Fibroblast of gingiva (primary cell): ENCODE data around the gene DPF1.

Experiments used
- DNase-seq: peaks from one replicate; pipeline ENCODE4 v3.0.0-alpha.2; 2011; ENCODE audit warnings: low read depth

The DPF1 gene

DNA sequence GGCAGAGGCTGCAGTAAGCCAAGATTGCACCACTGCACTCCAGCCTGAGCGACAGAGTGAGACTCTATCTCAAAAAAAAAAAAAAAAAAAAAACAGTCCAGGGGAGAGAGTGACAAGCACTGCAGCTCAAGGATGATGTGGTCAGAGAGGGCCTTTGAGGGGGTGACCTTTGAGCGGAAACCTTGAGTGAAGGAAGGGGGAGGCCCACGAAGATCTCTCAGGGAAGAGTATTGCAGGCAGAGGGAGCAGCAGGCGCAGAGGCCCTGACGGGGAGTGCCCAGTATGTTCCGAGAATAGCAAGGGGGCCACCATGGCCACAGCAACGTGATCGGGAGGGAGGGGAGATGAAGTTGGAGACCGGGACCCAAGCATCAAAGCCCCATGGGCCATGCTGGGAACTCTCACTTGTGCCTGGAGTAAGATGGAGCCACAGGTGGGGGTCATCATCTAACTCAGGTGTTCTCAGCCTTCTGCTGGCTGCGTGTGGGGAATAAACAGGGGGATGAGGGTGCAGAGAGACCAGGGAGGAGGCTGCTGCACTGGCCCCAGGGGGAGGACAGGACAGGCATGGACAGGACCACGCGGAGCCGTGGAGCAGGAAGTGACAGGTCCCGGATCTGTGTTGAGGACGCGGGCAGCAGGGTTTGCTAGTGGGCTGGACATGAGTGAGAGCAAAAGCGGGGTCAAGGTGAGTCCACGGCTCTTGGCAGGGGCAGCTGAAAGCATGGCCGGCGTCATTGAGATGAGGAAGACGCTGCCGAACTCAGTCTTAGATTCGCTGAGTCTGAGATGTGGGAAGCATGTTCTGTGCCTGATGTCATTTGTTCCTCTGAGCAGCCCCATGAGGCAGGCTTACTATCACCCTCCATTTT is 60.4 kb downstream of the DPF1 start:
- no peak for DNase-seq

- DNase-seq = no peak
These were observed 61.4 kb downstream of the DPF1 start for GRCh38 chr19:38162632-38163031.

DNA sequence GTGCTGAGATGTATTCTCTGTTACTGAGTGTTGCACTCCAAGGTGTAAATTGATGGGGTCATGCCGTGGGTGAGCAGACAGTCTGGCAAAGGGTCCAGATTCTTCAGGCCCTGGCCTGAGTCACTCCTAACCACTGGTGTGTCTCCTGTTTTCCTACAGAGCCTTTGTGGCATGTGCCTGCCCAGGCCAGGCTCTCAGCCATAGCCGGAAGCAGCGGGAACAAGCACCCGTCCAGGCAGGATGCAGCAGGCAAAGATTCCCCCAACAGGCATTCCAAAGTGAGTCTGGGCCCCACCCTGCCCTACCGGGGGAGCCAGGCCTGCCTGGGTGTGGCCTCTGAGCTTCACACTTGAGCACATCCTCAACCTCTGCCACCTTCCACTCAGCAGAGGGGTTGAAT is 61.9 kb downstream of the DPF1 start:
- DNase-seq = no peak
